GM19397 (cell line): ENCODE results near the gene EXOC4.

Experiments used
- ATAC-seq: cut with Tn5 transposase; IDR thresholded peaks from one replicate; pipeline ENCODE4 v1.9.1; 2021; ENCODE audit warnings: mild to moderate bottlenecking, moderate library complexity; ENCODE audit not compliant: unreplicated experiment

Gene EXOC4

GRCh38 chr7:133693281-133693680, 440.4 kb downstream of the EXOC4 start:
- ATAC-seq, result no peak

- no peak for ATAC-seq
Measured at GRCh38 chr7:133696056-133696455, 443.2 kb downstream of the EXOC4 start.

DNA sequence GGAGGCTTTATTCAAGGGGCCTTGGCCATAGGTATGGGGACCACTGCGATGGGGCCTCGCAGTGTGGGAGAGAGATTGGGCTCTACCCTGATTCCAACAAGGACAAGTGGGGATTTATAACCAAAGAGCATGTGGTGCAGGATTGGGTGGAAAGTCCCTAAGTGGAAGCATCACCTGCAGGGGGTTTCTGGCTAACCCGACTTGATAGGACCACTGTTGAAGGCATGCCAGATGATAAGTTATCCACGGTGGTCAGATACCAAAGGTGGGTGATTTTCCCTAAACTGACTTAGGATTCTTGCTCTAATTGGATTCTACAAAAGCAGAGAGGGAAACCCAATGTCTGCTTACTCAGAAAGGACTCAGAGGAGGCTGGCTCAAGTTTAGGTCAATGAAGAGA, 444.7 kb downstream of the EXOC4 start:
- no peak for ATAC-seq

- ATAC-seq, result no peak
Measured at GRCh38 chr7:133698127-133698526, 445.2 kb downstream of the EXOC4 start.

DNA sequence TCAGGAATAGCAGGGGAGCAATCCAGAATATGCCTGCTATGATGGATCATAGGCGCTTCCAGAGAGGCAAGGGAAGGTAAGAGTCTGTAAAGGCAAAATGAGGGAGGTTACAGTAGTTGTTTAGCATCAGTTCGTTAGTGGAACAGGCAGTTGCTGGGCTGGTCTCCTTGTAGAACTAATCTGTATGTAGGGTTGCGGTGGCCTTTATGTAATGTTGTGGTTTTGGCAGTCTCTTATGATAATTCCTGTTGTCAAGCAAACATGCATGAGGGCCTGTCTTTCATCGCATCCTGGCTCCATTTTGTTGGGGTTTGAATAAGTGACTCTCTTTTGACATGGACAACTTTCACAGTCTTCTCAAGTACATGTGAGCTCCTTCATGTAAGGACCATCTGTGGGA, 446.5 kb downstream of the EXOC4 start:
- no peak for ATAC-seq

GRCh38 chr7:133702078-133702477, 449.2 kb downstream of the EXOC4 start:
- no peak for ATAC-seq

GRCh38 chr7:133702960-133703359, 450.1 kb downstream of the EXOC4 start:
- ATAC-seq, result no peak

DNA sequence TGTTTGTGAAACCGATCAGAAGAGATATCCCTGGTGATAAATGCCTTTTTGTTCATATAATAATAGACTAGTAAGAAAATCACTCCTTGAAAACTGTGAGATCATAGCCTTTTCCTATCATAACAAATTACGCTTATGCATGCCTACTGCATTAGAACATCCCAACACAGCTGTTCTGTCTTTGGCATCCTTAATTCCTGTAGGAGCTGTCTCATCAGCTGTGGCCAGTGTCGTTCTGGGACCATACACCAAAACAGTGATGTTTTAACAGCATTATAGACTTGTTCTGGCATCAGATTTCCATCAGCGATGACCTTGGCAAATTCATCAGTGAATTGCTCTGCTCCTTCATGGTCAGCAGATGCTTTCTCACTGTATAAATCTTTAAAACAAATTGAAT, 450.7 kb downstream of the EXOC4 start:
- no peak for ATAC-seq

DNA sequence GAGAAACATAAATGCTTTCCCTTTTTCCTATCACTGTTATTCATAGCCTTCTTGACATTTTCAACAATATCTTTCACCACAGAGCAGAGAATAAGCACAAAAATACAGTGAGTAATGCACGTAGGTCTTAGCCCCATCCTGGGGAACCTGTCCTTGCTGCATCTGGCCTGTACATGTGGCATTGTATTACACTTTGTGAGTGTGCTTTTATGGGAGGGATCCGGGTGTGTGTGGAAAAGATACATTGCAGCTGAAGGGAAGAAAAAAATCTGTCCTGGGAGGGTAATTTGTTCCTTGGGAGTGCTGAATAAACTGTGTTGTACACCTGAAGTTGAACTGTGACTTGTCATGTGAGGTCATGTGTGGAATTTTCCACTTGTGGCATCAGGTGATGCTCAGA, 451.6 kb downstream of the EXOC4 start:
- ATAC-seq, result no peak

DNA sequence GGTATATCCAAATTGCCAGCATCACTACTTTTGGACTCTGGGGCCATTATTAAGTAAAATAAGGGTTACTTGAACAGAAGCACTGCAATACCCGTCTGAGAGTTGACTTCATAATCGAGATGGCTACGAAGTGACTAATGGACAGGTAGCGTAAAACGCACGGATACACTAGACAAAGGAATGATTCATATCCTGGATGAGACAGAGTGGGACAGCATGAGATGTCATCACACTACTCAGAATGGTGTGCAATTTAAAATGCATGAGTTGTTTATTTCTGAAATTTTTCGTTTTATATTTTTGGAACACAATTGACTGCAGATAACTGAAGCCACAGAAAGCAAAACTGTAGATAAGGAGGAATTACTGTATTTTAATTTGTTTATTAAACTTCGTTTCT, 452.7 kb downstream of the EXOC4 start:
- no peak for ATAC-seq

DNA sequence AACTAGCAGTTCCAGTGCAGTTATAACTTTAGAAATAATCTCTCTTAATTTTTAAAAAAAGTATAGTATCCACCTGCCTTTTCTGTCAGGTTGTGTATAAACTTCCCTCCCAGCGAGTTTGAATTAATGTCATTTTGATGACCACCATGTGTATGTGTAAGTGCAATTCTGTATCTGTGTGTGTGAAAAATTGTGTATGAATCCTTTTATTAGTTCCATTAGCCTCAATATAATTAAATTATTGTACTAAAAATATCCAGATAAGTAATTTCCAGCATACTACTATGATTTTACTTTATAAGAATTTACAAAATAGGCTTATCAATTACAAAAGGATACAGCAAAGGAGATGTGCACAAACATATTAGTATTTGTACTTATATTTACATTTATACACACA, 453.1 kb downstream of the EXOC4 start:
- no peak for ATAC-seq

- ATAC-seq, result no peak
Measured at GRCh38 chr7:133709036-133709880, 456.4 kb downstream of the EXOC4 start.

GRCh38 chr7:133712544-133712943, 459.7 kb downstream of the EXOC4 start:
- no peak for ATAC-seq

GRCh38 chr7:133714654-133715053, 461.8 kb downstream of the EXOC4 start:
- no peak for ATAC-seq

DNA sequence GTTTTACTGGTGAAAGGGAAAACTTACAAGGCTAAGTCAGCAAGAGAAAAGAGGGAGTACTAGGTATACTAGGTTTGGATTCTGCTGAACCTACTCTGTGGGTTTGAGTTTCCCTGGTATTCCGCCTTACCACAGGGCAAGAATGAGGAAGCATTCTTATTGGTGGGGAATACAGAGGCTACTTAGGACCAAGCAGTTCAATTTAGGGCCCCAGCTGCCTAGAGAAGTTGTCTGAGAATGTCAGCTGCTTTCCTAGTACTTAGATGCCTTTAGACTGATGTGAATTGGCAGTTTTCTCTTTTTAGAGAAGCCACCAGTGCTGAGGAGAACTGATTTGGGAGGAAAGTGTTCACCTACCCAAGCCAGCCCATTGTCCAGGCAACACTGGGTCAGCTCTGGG, 465.3 kb downstream of the EXOC4 start:
- no peak for ATAC-seq

DNA sequence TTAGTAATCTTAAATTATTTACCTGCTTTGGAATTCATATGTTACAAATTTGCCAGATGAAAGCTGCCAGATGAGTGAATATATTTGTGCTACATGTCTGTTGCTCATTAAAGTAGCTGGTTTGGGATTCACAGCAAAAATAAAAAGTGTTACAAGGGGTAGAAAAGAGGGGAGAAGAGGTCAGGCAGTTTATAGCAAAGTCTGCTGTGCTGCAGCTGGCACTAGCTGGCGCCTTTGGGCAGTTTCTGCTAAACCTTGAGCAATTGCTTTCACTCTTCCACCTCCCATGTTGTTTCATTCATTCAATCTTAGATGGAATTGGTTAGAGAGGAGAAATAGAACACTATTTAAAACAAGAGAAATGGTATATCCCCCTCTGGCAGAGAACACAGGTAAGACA, 470.2 kb downstream of the EXOC4 start:
- ATAC-seq, result no peak

GRCh38 chr7:133724148-133724547, 471.3 kb downstream of the EXOC4 start:
- no peak for ATAC-seq

DNA sequence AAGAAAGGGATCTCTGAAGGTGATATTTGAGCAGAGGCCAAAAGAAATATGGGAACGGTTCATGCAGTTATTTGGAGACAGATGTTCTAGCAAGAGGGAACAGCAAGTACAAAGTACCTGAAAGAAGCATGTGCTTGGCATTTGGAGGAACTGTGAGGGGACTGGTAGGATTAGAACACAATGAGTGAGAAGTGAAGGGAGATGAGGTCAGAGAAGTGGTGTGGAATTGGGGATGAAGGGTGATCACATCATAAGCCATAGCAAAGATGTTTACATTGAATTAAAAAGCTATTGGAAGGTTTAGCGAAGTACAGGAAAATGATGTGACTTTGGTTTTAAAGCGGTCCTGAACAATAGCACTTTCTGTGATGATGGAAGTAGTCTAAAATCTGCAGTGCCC, 471.8 kb downstream of the EXOC4 start:
- ATAC-seq, result no peak

GRCh38 chr7:133727476-133728214, 474.8 kb downstream of the EXOC4 start:
- no peak for ATAC-seq

GRCh38 chr7:133730360-133730759, 477.5 kb downstream of the EXOC4 start:
- ATAC-seq, result no peak

DNA sequence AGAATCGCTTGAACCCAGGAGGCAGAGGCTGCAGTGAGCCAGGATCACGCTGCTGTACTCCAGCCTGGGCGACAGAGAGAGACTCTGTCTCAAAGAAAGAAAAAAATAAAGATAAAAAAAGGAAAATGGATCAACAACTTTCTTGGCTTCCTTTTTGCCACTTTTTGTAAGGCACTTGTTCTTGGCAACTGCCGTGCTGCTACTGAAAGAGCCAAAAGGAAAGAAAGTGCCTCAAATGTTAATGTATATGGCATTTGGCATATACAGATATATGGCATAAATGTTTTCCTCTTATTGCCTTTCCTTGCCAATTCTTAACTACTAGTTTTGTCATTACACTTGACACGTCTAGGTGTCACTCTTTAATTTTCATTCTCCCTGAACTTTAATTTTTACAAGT, 480.5 kb downstream of the EXOC4 start:
- ATAC-seq, result no peak

- no peak for ATAC-seq
Measured at GRCh38 chr7:133735222-133735621, 482.3 kb downstream of the EXOC4 start.
